Epithelial cell of esophagus (primary cell): ENCODE measurements around the gene CDHR3.

Experiments
- DNase-seq: peaks from one replicate; pipeline ENCODE4 v3.0.0; 2010; ENCODE audit warnings: low read depth
- H3K4me3 ChIP-seq: 2 replicates; pipeline ENCODE4 v1.5.1; 2011; ENCODE audit warnings: mild to moderate bottlenecking, low read length, control low read depth
- CTCF ChIP-seq: IDR thresholded peaks from 2 replicates; pipeline ENCODE4 v1.5.1; 2011; ENCODE audit warnings: low read depth, mild to moderate bottlenecking, low read length, control low read depth, inconsistent platforms; ENCODE audit not compliant: insufficient read depth; ENCODE audit errors: missing control alignments

Gene CDHR3

DNA sequence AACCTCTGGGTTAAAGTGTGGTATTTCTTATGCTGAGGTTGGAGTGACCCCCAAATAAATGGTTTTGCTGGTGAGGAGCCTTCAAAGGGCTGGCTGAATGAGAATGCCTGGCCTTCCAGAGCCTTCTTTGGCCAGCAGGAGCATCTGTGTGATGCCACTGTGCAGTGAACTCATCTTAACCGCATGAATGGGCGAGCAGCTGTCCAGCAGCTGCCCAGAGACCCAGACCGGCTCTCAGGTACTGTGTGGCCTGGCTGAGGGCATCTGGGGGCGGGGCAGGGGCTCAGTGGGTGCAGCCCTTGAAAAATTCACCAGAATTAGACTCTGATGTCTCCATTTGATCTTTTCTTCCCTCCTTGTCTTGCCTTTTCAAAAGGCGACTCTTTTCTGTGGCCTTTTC is 90.0 kb downstream of the CDHR3 start:
- no peak for TF ChIP-seq CTCF
- H3K4me3 ChIP-seq = no peak overlapping the region
- DNase-seq = no peak

- H3K4me3 ChIP-seq = no peak overlapping the region
- DNase-seq = no peak
- TF ChIP-seq CTCF = no peak
Observed at GRCh38 chr7:106054156-106054910, 91.3 kb downstream of the CDHR3 start.

DNA sequence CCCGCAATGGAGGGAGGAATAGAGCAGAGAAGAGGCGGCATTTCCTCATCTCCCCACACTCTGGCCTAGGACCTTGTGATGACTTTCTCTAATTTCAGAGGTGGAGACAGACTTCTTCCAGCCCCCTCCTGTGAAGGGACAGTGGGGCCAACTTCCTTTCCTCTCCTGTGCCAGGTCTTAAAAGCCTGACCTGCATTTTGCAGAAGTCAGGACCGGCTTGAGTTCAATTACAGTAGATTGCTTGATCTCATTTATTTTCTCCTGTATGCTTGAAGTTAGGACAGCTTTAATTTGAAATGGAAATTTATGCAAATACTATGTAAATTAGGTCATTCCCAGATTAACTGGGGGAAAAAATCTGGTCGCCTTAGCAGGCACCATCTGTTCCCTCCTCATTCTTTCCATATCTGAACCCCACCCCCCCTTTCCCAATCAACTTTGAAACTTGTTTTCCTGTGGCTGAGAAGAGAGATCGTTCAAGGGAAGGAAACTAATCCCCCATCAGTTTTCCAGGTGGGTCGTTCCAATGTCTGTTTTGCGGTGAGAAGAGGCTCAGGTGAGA is 92.0 kb downstream of the CDHR3 start:
- H3K4me3 ChIP-seq = no peak overlapping the region
- no peak for DNase-seq
- no peak for TF ChIP-seq CTCF

- TF ChIP-seq CTCF = peak; percentile 93
- DNase-seq = peak; percentile 82
Observed at GRCh38 chr7:106056513-106057203, 93.6 kb downstream of the CDHR3 start.

DNA sequence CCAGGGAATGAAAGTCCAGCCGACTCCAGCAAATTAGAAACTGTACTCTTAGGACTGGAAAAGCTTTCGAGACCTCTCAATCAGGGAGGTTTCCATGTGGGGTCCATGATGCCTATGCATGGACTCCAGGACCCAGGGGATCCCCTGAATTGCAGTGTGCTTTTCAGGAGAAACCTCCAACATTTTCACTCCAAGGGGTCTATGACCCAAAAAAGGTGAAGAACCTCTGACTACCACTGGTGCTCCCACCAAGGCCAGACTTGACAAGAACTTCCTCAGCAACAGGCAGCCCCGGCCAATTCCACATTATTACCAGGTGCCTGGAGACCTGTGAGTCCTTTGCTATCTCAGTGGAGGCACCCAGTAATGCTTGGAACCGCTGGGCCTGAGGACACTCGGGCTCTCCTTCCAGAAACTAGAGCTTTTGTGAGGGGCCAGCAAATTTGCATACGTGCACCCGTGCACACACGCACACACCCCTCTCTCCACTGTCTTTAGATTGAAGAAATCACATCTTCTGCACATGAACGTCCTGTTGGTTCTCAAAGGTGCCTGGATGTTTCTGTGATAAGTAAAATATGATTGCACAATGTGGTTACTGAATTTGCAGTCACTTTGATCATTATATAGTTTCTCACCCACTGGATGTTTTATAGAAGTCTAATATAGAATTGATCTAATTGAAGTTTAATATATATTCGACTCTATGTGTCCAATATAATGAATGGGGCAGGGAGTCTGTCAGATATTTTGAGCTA is 94.3 kb downstream of the CDHR3 start:
- no peak overlapping the region for H3K4me3 ChIP-seq
- TF ChIP-seq CTCF = no peak

More at GRCh38 chr7:106056513-106057203, 93.6 kb downstream of the CDHR3 start:
- H3K4me3 ChIP-seq = no peak overlapping the region

DNA sequence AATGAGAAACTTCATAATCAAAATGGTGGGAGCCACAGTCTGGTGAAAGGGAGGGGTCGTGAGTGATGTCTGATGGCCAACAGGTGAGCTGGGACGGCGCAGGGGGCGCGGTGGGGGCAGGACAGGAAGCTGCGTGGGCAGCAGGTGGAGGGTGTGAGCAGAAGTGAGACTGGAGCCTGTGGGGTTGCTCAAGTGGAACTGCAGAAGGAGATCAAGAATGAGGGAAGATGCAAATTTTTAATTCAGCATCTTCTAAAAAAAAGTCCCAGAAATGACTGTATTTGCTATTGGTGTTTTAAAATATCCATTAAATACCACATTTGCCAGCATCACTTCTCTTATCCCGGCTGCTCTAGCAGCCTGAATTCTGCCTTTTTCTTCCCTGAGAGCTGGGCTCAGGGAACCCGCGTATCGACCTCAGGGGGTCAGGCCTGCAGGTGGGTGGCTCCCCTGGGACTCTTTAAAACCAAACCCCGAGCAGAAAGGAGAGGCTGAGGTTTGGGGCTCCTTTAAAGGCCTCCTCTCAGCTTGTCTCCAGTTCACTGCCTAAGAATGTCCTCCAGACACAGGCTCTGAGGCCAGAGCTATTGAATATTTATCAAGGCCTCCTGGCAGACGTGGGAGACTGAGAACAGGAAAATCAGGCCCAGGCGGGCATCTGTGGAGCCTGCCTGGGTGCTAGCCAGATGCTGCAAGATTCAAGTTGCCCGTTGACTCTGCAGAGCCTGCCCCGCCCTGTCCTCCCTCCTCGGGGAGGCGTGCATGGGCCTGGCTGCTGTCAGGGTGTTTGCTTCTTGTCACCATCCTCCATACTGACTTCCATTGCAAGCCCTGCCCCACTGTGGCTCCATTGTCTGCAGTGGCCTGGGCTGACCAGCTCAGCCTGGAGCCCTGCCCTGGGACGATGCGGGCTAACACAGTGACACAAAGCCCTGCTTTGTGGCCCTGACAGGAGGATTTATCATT is 95.2 kb downstream of the CDHR3 start:
- no peak for TF ChIP-seq CTCF
- peak; percentile 98 for DNase-seq
- H3K4me3 ChIP-seq = no peak overlapping the region

More for the DNA sequence above, 94.3 kb downstream of the CDHR3 start:
- DNase-seq = no peak
